Measurements from ENCODE around the gene PALD1.

DNA sequence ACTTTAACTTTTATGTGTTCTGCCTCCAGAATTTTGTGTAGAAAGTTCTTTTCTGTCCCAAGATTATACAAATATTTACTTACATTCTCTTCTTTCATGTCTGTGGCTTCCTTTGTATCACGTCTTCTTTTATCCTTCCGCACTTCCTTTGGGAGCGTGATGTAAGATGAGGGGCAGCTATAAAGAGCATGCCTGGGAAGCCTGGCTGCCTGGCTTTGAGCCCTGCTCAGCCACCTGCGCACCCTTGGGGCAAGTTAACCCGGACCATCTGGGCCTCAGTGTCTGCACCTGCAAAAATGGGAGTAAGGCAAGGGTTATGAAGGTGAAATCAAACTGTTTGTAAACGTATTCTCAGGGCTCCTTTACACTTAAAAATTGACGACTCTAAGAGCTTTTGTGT is 25.2 kb downstream of the PALD1 start:
- TF ChIP-seq, protein P1, sequence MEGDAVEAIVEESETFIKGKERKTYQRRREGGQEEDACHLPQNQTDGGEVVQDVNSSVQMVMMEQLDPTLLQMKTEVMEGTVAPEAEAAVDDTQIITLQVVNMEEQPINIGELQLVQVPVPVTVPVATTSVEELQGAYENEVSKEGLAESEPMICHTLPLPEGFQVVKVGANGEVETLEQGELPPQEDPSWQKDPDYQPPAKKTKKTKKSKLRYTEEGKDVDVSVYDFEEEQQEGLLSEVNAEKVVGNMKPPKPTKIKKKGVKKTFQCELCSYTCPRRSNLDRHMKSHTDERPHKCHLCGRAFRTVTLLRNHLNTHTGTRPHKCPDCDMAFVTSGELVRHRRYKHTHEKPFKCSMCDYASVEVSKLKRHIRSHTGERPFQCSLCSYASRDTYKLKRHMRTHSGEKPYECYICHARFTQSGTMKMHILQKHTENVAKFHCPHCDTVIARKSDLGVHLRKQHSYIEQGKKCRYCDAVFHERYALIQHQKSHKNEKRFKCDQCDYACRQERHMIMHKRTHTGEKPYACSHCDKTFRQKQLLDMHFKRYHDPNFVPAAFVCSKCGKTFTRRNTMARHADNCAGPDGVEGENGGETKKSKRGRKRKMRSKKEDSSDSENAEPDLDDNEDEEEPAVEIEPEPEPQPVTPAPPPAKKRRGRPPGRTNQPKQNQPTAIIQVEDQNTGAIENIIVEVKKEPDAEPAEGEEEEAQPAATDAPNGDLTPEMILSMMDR (conservative IDR thresholded peaks at IDR 0.05; ENCODE audit: low read depth in 2 of 2), result no peak
- TF ChIP-seq EZH2 (IDR thresholded peaks at IDR 0.05; ENCODE audit: low read depth, unreplicated experiment), result no peak
- no peak for TF ChIP-seq POLR2AphosphoS5 (IDR thresholded peaks at IDR 0.05; ENCODE audit: low read depth)
